A549 (cell line): ENCODE data around the gene TRMT44. TPM values are rescaled to one million over a fixed set of nuclear protein-coding genes. Genes with fewer than 3 reads are reported as not detected.

Source experiments
- ATAC-seq, 2 experiments: fragments of 200-7000 bp in 1 of 2; fragments of >200 bp in 1 of 2; cut with Nextera tagmentation in 1 of 2; cut with Tn5 transposase in 1 of 2; 3 replicates each; pipeline versions ENCODE4 v1.8.0 to v1.9.1; 2018 to 2020; ENCODE audit warnings: mild to moderate bottlenecking in 1 of 2, moderate library complexity in 1 of 2
- CTCF ChIA-PET: fragments of 300-600 bp; sonication (Branson Sonifier 250); formaldehyde crosslinking; extraction: SDS; loops from one replicate; lab custom pipeline; 2021; ENCODE audit warnings: antibody characterized with exemption, inconsistent platforms; lab: Yijun Ruan, JAX
- POLR2A ChIA-PET: fragments of 350-600 bp; formaldehyde crosslinking; extraction: SDS; loops from one replicate; lab custom pipeline; 2021; ENCODE audit warnings: antibody characterized with exemption, inconsistent platforms; lab: Yijun Ruan, JAX
- DNase-seq, 2 experiments: peaks; one replicate each; pipeline versions ENCODE4 v3.0.0 to v3.0.0-alpha.2; 2011 to 2016; ENCODE audit warnings: low read depth in 1 of 2, low spot score in 1 of 2
- FAIRE-seq: peaks from 2 replicates; lab custom pipeline; 2011; peaks lifted over from hg19 to GRCh38; lab: Jason Lieb, UNC
- H3K27ac ChIP-seq, 2 experiments: fragments of >200 bp; sonication (Bioruptor Twin); formaldehyde crosslinking; 3 replicates each; pipeline ENCODE4 v1.5.1; 2016 to 2017
- H3K4me1 ChIP-seq: fragments of >200 bp; sonication (Bioruptor Twin); formaldehyde crosslinking; 3 replicates; pipeline ENCODE4 v1.6.1; 2016
- H3K4me2 ChIP-seq: fragments of >200 bp; sonication (Bioruptor Twin); formaldehyde crosslinking; 3 replicates; pipeline ENCODE4 v1.6.1; 2016
- H3K4me3 ChIP-seq: fragments of >200 bp; sonication (Bioruptor Twin); formaldehyde crosslinking; 3 replicates; pipeline ENCODE4 v1.5.1; 2016
- H3K9me3 ChIP-seq: fragments of >200 bp; sonication (Bioruptor Twin); formaldehyde crosslinking; 3 replicates; pipeline ENCODE4 v1.6.1; 2016
- CBX8 ChIP-seq: fragments of 200-600 bp; sonication (generic); IDR thresholded peaks from 2 replicates; pipeline ENCODE4 v1.6.1; 2016
- EHF ChIP-seq: fragments of 250-450 bp; sonication (Bioruptor Pico); IDR thresholded peaks from 2 replicates; pipeline ENCODE4 v1.5.0; 2020; ENCODE audit warnings: mild to moderate bottlenecking
- FOSB ChIP-seq: fragments of 250-450 bp; sonication (Bioruptor Pico); IDR thresholded peaks from 2 replicates; pipeline ENCODE4 v1.5.0; 2020; ENCODE audit warnings: mild to moderate bottlenecking, moderate library complexity
- FOXS1 ChIP-seq: fragments of 250-450 bp; sonication (Bioruptor Pico); IDR thresholded peaks from 2 replicates; pipeline ENCODE4 v1.5.0; 2020; ENCODE audit warnings: mild to moderate bottlenecking, moderate library complexity
- HDAC2 ChIP-seq: fragments of 200-600 bp; sonication (generic); IDR thresholded peaks from 2 replicates; pipeline ENCODE4 v1.6.1; 2016
- HEYL ChIP-seq: fragments of 250-450 bp; sonication (Bioruptor Pico); IDR thresholded peaks from 2 replicates; pipeline ENCODE4 v1.8.0; 2021; ENCODE audit warnings: mild to moderate bottlenecking, moderate library complexity
- JUN ChIP-seq, 2 experiments: fragments of >200 bp; sonication (Bioruptor Twin); formaldehyde crosslinking; IDR thresholded peaks; 2 replicates in 1 of 2; 3 replicates in 1 of 2; pipeline ENCODE4 v1.6.1; 2016 to 2017
- KDM5A ChIP-seq: fragments of 200-600 bp; sonication (generic); IDR thresholded peaks from 2 replicates; pipeline ENCODE4 v1.6.1; 2016; ENCODE audit warnings: antibody characterized with exemption, mild to moderate bottlenecking
- MAFK ChIP-seq: fragments of 450-650 bp; IDR thresholded peaks from 2 replicates; pipeline ENCODE4 v1.6.1; 2014; ENCODE audit not compliant: partially characterized antibody
- MAX ChIP-seq: IDR thresholded peaks from 2 replicates; pipeline ENCODE4 v1.6.1; 2012
- MAZ ChIP-seq: fragments of 150-350 bp; IDR thresholded peaks from 2 replicates; pipeline ENCODE4 v1.6.1; 2014; ENCODE audit warnings: antibody characterized with exemption, low read depth, low read length, borderline replicate concordance
- NFE2L2 ChIP-seq: fragments of 150-350 bp; conservative IDR thresholded peaks from 2 replicates; pipeline ENCODE4 v1.6.1; 2014; ENCODE audit warnings: low read length
- NPAS2 ChIP-seq: fragments of 250-450 bp; sonication (Bioruptor Pico); IDR thresholded peaks from 2 replicates; pipeline ENCODE4 v1.8.0; 2022; ENCODE audit warnings: mild to moderate bottlenecking, moderate library complexity, borderline replicate concordance
- PHF8 ChIP-seq: fragments of 200-600 bp; sonication (generic); IDR thresholded peaks from 2 replicates; pipeline ENCODE4 v1.6.1; 2016; ENCODE audit warnings: low read depth, mild to moderate bottlenecking, antibody characterized with exemption, moderate library complexity, borderline replicate concordance
- RAD21 ChIP-seq, 2 experiments: fragments of >200 bp in 1 of 2; sonication (Bioruptor Twin) in 1 of 2; formaldehyde crosslinking in 1 of 2; IDR thresholded peaks in 1 of 2; conservative IDR thresholded peaks in 1 of 2; 2 replicates in 1 of 2; 3 replicates in 1 of 2; pipeline ENCODE4 v1.6.1; 2012 to 2018; ENCODE audit warnings: inconsistent platforms in 1 of 2
- RARB ChIP-seq: fragments of 250-450 bp; sonication (Bioruptor Pico); IDR thresholded peaks from 2 replicates; pipeline ENCODE4 v1.8.0; 2021; ENCODE audit warnings: mild to moderate bottlenecking, moderate library complexity
- RCOR1 ChIP-seq: fragments of 150-350 bp; IDR thresholded peaks from 2 replicates; pipeline ENCODE4 v1.6.1; 2014; ENCODE audit warnings: antibody characterized with exemption, low read length, low read depth
- SREBF2 ChIP-seq: fragments of 450-650 bp; IDR thresholded peaks from 2 replicates; pipeline ENCODE4 v1.6.1; 2014; ENCODE audit warnings: mild to moderate bottlenecking, moderate library complexity
- TFCP2L1 ChIP-seq: fragments of 250-450 bp; sonication (Bioruptor Pico); IDR thresholded peaks from 2 replicates; pipeline ENCODE4 v1.5.0; 2021; ENCODE audit warnings: mild to moderate bottlenecking
- ZSCAN20 ChIP-seq: fragments of 250-450 bp; sonication (Bioruptor Pico); IDR thresholded peaks from 2 replicates; pipeline ENCODE4 v1.8.0; 2022; ENCODE audit warnings: mild to moderate bottlenecking, moderate library complexity
- WGBS: methylation state at CpG from one replicate; pipeline ENCODE4 v1.1.6; 2017; ENCODE audit errors: missing lambda C conversion rate; 5-methylcytosine and 5-hydroxymethylcytosine counted together
- polyA plus RNA-seq, 4 experiments: library from polyadenylated mRNA; depleted of rRNA in 3 of 4; stranded (reverse); fragments of >200 nt; fragmentation: RNase III in 1 of 4; extraction: RNeasy Plus Mini Kit Qiagen cat#74134 plus additional on column Dnase treatment in 1 of 4; gene quantifications; 2 replicates in 3 of 4; 3 replicates in 1 of 4; pipeline ENCODE4 v1.2.3, GENCODE V29; 2011 to 2017
- TF ChIP-seq, protein P1 (sequence below): fragments of >200 bp; sonication (Bioruptor Twin); formaldehyde crosslinking; IDR thresholded peaks from 3 replicates; pipeline ENCODE4 v1.6.1; 2016
- TF ChIP-seq, protein P2 (sequence below): fragments of >200 bp; sonication (Bioruptor Twin); formaldehyde crosslinking; IDR thresholded peaks from 3 replicates; pipeline ENCODE4 v1.5.1; 2016

Gene TRMT44
- polyA plus RNA-seq, 2 of the 4 experiments (the other 2 are of a cell fraction), result 5.0 to 7.0 TPM

- TF ChIP-seq CBX8, result no peak
- no peak for TF ChIP-seq ZSCAN20 (CRISPR knock-in tag)
- TF ChIP-seq HDAC2, result no peak
These were observed 11.0 kb downstream of the TRMT44 start (continued) for GRCh38 chr4:8451440-8452182.

DNA sequence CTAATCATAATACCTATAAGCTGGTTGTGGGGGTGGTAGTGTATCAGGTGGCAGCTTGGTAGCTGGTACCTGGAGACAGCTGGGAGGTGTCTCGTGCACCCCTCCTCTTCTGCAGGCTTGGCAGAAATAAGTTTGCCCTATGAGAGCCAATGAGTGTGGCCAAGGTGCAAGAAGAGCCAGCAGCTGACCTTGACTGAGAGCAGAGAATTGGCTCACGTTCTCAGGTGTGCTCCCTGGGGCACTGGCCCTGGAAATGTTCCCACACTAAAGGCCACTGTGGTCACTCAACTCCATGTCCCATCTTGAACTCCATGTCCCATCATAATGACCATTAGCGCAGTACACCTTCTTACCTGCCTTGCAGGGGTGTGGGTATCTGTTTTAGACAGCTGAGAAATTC lies 13.4 kb downstream of the TRMT44 start:
- no peak overlapping the region for H3K4me3 ChIP-seq
- ChIA-PET CTCF (interaction anchor here (1.2 to 7.2 kb wide), 2 partner anchors 14 to 153 kb away, joined by 4 to 39 read pairs; no protein-coding TSS in a partner anchor), POLR2A (no interaction called here)
- no peak for FAIRE-seq
- no peaks in the 10 kb centered on the region for H3K9me3 ChIP-seq
- no peaks in the 10 kb centered on the region for H3K4me1 ChIP-seq
- no peak overlapping the region for H3K4me2 ChIP-seq
- WGBS, result 85% methylated on average over 3 of the region's 3 CpGs
- no peak for DNase-seq
- no peak for ATAC-seq
- no peak overlapping the region for H3K27ac ChIP-seq
- TF ChIP-seq RARB (CRISPR knock-in tag) (no peak), HEYL (CRISPR knock-in tag) (no peak), CBX8 (no peak), NPAS2 (CRISPR knock-in tag) (no peak), JUN (IDR thresholded peaks at IDR 0.05) (no peak), FOXS1 (CRISPR knock-in tag) (no peak), MAZ (no peak), EHF (CRISPR knock-in tag) (no peak), MAFK (no peak), FOSB (CRISPR knock-in tag) (no peak), MAX (no peak), RAD21 (conservative IDR thresholded peaks at IDR 0.05 in 1 of 2, IDR thresholded peaks at IDR 0.05 in 1 of 2) (no peak), SREBF2 (no peak), RCOR1 (no peak), TFCP2L1 (CRISPR knock-in tag) (no peak), KDM5A (no peak), PHF8 (no peak)

GRCh38 chr4:8457646-8458252 lies 17.2 kb downstream of the TRMT44 start:
- no peaks in the 10 kb centered on the region for H3K9me3 ChIP-seq
- TF ChIP-seq FOSB (CRISPR knock-in tag) (no peak), NFE2L2 (no peak), JUN (IDR thresholded peaks at IDR 0.05) (no peak)
- TF ChIP-seq, protein P1, sequence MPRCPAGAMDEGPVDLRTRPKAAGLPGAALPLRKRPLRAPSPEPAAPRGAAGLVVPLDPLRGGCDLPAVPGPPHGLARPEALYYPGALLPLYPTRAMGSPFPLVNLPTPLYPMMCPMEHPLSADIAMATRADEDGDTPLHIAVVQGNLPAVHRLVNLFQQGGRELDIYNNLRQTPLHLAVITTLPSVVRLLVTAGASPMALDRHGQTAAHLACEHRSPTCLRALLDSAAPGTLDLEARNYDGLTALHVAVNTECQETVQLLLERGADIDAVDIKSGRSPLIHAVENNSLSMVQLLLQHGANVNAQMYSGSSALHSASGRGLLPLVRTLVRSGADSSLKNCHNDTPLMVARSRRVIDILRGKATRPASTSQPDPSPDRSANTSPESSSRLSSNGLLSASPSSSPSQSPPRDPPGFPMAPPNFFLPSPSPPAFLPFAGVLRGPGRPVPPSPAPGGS, result no peak
- TF ChIP-seq, protein P2, sequence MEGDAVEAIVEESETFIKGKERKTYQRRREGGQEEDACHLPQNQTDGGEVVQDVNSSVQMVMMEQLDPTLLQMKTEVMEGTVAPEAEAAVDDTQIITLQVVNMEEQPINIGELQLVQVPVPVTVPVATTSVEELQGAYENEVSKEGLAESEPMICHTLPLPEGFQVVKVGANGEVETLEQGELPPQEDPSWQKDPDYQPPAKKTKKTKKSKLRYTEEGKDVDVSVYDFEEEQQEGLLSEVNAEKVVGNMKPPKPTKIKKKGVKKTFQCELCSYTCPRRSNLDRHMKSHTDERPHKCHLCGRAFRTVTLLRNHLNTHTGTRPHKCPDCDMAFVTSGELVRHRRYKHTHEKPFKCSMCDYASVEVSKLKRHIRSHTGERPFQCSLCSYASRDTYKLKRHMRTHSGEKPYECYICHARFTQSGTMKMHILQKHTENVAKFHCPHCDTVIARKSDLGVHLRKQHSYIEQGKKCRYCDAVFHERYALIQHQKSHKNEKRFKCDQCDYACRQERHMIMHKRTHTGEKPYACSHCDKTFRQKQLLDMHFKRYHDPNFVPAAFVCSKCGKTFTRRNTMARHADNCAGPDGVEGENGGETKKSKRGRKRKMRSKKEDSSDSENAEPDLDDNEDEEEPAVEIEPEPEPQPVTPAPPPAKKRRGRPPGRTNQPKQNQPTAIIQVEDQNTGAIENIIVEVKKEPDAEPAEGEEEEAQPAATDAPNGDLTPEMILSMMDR, result no peak
- TF ChIP-seq, all 56 proteins: peak for 0
- ChIA-PET POLR2A (no interaction called here), CTCF (interaction anchor here (4.9 kb wide), 1 partner anchor 11 kb away, joined by 29 read pairs; no protein-coding TSS in a partner anchor)
- Histone ChIP-seq H3K4me2 (no peak overlapping the region), H3K4me1 (0 out of 3 replicates have a peak, but pooled peaks cover 3% of the 10 kb centered on the region), H3K4me3 (no peak overlapping the region), H3K27ac (no peak overlapping the region)
- ATAC-seq (no peak), FAIRE-seq (no peak), DNase-seq (no peak)
- WGBS, result 78% methylated on average over 9 of the region's 9 CpGs
